ENCODE data around the gene PFDN4. TPM values are rescaled to one million over a fixed set of nuclear protein-coding genes. Genes with fewer than 3 reads are reported as not detected.
"Not testable (repeated sequence)": the region's sequence is repeated elsewhere in the genome, so short reads cannot be mapped to it uniquely, and the experiment has no call there.

The PFDN4 gene
- polyA plus RNA-seq, 3 donors = 48.5 to 79.8 (median 64.0) TPM

GRCh38 chr20:54214566-54214965 lies 6.7 kb downstream of the PFDN4 start:
- DNase-seq (ENCODE audit: extremely low read depth in 1 of 11, low read depth in 9 of 11, low spot score in 4 of 11) = no peak

- DNase-seq (ENCODE audit: extremely low read depth in 1 of 11, low read depth in 9 of 11, low spot score in 4 of 11) = no peak
These were observed 7.4 kb downstream of the PFDN4 start for GRCh38 chr20:54215157-54215789.

DNA sequence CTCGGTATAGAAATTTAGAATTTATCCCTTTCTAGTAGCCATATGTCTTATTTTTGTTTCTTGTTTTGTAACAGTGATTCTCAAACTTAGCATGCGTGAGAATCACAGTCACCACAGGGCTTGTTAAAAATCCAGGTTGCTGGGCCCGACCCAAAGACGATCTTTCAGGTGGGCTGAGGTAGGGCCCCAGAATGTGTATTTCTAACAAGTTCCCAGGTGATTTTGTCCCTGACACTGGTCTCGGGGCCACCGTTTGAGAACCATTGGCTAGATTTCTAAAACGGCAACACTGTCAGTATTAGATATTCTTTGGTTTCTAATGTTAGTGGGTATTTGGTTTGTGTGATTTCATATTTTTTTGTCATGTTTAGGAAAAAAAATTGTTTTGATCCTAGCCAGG lies 9.9 kb downstream of the PFDN4 start:
- no peak for DNase-seq (ENCODE audit: extremely low read depth in 1 of 11, low read depth in 9 of 11, low spot score in 4 of 11)

DNA sequence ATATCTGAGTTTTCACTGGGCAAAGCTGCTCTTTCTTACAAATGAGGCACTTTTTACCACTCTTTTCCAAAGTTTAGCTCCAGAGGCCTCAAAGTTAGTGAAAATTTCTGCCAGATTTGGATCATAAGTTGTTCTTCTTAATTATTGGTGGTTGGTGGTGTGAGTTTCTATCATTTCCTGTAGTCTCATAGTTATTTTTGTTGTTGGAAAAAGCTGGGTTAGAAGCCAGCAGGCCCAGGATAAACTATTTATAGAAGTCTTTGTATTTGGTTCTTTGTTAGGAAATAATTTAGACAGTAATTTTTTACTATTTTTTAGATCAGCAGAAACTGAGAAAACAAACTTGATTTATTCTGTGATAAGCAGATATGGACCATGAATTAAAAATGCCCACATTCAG lies 10.6 kb downstream of the PFDN4 start:
- no peak for DNase-seq (ENCODE audit: extremely low read depth in 1 of 11, low read depth in 9 of 11, low spot score in 4 of 11)

DNA sequence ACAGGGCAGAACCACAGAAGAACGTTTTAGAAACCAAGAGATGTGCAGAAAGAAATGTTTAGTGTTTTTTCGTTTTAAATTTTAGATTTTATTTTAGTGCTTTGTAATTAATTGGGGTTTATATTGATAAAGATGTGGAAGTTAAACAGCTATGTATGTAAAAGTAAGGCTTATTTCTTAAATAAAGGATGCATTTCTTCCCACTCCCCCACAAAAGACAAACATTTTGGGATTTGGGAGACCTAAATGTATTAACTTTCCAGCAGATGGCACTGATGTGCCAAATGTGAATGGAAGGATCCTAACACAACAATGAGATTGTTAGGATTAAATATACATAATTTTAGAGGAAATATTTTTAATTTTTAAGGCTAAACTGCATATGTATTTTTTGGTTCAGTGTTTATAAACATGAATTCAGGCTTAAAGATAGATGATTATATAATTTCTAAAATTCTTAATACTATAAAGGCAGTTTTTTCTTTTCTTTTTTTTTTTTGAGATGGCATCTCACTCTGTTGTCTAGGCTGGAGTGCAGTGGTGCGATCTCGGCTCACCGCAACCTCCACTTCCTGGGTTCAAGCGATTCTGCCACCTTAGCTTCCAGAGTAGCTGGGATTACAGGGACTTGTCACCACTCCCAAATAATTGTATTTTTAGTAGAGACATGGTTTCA lies 12.0 kb downstream of the PFDN4 start:
- DNase-seq (ENCODE audit: extremely low read depth in 1 of 11, low read depth in 9 of 11, low spot score in 4 of 11) = peak in 3 of 11 donors; percentile 15 to 31 (median 25)

- DNase-seq (ENCODE audit: extremely low read depth in 1 of 11, low read depth in 9 of 11, low spot score in 4 of 11) = no peak
These were observed 12.8 kb downstream of the PFDN4 start for GRCh38 chr20:54220722-54221121.

DNA sequence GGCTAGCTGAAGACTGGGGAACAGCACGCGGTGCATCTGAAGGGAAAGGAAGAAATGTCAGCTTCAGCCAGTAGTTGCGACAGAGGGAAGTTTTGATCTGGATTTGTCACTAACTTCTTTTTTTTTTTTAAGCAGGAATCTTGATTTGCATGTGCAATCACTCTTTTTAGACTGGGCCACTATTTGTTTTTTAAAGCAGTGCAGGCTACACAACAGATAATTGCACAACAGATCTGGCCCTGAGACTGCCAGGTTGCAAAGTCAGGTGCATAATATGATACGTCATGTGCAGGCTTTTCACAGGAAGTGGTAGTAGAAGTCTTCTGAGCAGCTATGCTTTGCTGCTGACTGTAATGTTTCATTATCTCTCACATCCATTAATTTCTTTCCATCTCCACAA lies 13.5 kb downstream of the PFDN4 start:
- DNase-seq (ENCODE audit: extremely low read depth in 1 of 11, low read depth in 9 of 11, low spot score in 4 of 11) = no peak

DNA sequence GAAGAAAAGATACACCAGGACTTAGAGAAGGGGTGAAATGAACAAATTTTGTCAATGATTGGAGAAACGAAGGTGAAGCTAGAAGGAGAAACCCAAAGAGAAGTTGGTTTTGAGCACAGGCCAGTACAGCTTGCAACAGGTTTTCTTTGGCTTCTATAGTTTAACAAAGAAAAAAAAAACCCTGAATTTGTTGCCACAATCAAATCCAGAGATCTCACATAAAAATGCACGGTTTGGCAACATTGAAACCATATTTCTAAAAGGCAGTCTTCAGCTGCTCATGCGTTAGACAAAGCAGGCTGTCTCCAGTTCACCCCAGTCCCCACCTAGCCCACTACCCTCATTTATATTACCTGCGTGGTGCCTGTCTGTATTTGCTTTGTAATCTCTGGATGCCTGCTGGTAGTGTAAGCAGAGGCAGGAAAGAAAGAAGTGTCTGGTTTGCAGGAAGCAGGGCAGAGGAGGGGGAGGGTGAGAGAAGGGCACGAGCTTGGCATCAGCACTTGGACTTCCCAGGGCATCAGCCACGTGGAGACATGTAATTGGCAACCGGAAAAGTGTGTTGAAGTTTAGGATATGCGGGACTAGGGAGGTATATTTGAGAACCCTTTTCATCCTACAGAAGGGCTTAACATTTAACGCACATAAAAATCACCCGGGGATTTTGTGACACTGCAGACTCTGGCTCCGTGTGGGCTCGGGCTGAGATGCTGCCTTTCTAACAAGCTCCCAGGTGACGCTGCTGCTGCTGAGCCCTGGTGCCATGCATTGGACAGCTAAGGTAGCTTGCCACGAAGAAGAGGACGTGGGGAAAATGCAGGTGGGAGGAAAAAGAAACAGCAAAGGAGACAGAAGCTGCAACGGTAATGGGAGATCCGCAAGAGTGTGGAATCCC lies 14.4 kb downstream of the PFDN4 start:
- DNase-seq (ENCODE audit: extremely low read depth in 1 of 11, low read depth in 9 of 11, low spot score in 4 of 11) = no peak

DNA sequence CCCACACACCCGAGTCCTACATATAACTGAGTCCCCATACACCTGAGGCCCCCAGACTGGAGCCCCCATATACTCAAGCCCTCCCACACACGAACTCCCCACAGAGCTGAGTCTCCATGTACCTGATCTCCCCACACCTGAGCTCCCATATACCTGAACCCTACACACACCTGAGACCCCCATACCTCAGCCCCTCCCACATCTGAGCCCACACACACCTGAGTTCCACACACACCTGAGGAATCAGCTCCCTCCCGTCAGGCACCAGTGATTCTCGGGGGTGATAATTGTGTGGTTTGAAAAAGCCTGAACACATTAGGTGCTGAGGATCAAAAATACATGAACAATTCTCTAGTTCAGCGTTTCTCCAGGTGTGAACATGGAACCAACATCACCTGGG lies 15.4 kb downstream of the PFDN4 start:
- no peak for DNase-seq (ENCODE audit: extremely low read depth in 1 of 11, low read depth in 9 of 11, low spot score in 4 of 11)

GRCh38 chr20:54223751-54224150 lies 15.9 kb downstream of the PFDN4 start:
- DNase-seq (ENCODE audit: extremely low read depth in 1 of 11, low read depth in 9 of 11, low spot score in 4 of 11) = no peak

DNA sequence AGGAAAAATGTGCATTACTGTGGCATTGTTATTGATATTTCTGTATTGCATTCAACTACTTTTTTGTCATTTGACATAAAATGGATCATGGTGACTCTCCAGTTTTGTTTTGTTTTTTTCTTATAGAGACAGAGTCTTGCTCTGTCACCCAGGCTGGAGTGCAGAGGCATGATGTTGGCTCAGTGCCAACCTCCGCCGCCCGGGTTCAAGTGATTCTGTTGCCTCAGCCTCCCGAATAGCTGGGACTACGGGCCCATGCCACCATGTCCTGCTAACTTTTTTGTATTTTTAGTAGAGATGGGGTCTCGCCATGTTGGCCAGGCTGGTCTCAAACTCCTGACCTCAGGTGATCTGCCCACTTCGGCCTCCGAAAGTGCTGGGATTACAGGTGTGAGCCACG lies 16.8 kb downstream of the PFDN4 start:
- DNase-seq (ENCODE audit: extremely low read depth in 1 of 11, low read depth in 9 of 11, low spot score in 4 of 11) = not testable (repeated sequence)

DNA sequence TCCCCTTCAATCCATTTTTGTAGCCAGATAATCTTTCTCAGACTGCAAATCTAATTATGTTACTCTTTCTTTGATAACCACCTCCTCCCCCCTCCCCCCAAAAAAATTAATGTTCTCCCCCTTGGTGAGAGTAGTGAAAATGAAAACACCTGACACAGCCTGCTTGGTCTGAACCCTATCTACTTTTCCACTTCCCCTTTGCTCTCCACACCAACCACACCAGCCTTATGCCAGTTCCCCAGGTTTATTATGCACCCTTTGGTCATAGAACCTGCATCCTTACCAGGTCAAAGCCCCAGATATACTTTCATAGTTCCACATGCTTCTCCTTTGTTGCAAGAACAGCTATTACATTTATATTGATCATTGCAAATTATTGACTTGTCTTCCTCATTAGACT lies 19.4 kb downstream of the PFDN4 start:
- no peak for DNase-seq (ENCODE audit: extremely low read depth in 1 of 11, low read depth in 9 of 11, low spot score in 4 of 11)

GRCh38 chr20:54227751-54228150 lies 19.9 kb downstream of the PFDN4 start:
- DNase-seq (ENCODE audit: extremely low read depth in 1 of 11, low read depth in 9 of 11, low spot score in 4 of 11) = no peak

GRCh38 chr20:54228841-54229240 lies 21.0 kb downstream of the PFDN4 start:
- DNase-seq (ENCODE audit: extremely low read depth in 1 of 11, low read depth in 9 of 11, low spot score in 4 of 11) = no peak

GRCh38 chr20:54229566-54230160 lies 21.8 kb downstream of the PFDN4 start:
- no peak for DNase-seq (ENCODE audit: extremely low read depth in 1 of 11, low read depth in 9 of 11, low spot score in 4 of 11)

- no peak for DNase-seq (ENCODE audit: extremely low read depth in 1 of 11, low read depth in 9 of 11, low spot score in 4 of 11)
These were observed 23.1 kb downstream of the PFDN4 start for GRCh38 chr20:54231036-54231435.

GRCh38 chr20:54234991-54235390 lies 27.1 kb downstream of the PFDN4 start:
- no peak for DNase-seq (ENCODE audit: extremely low read depth in 1 of 11, low read depth in 9 of 11, low spot score in 4 of 11)

- no peak for DNase-seq (ENCODE audit: extremely low read depth in 1 of 11, low read depth in 9 of 11, low spot score in 4 of 11)
These were observed 29.4 kb downstream of the PFDN4 start for GRCh38 chr20:54237116-54237943.

GRCh38 chr20:54244113-54244512 lies 36.2 kb downstream of the PFDN4 start:
- no peak for DNase-seq (ENCODE audit: extremely low read depth in 1 of 11, low read depth in 9 of 11, low spot score in 4 of 11)
